GM20000 (cell line): ENCODE data around the gene FBXO42.
"Not testable (repeated sequence)": the region's sequence is repeated elsewhere in the genome, so short reads cannot be mapped to it uniquely, and the experiment has no call there.

Source experiments
- DNase-seq: peaks from one replicate; pipeline ENCODE4 v3.0.0; 2012; ENCODE audit warnings: low spot score
- CTCF ChIP-seq: IDR thresholded peaks from 2 replicates; pipeline ENCODE4 v1.5.1; 2012; ENCODE audit warnings: mild to moderate bottlenecking, control low read depth; ENCODE audit errors: extremely low read depth, missing control alignments

The FBXO42 gene

GRCh38 chr1:16248603-16249516, 103.4 kb downstream of the FBXO42 start:
- TF ChIP-seq CTCF = no peak
- peak; percentile 63 for DNase-seq

GRCh38 chr1:16248007-16248436, 104.3 kb downstream of the FBXO42 start:
- no peak for DNase-seq
- TF ChIP-seq CTCF = no peak

- DNase-seq = no peak
- TF ChIP-seq CTCF = no peak
Observed at GRCh38 chr1:16247441-16247840, 104.8 kb downstream of the FBXO42 start.

- DNase-seq = no peak
- TF ChIP-seq CTCF = no peak
Observed at GRCh38 chr1:16246961-16247360, 105.3 kb downstream of the FBXO42 start.

- DNase-seq = not testable (repeated sequence)
Observed at GRCh38 chr1:16246239-16246638, 106.0 kb downstream of the FBXO42 start.

- TF ChIP-seq CTCF = no peak
- DNase-seq = no peak
Observed at GRCh38 chr1:16245476-16246196, 106.6 kb downstream of the FBXO42 start.

- no peak for DNase-seq
- TF ChIP-seq CTCF = no peak
Observed at GRCh38 chr1:16244650-16245285, 107.5 kb downstream of the FBXO42 start.
